H9 (cell line): ENCODE results near the gene SPTBN4. TPM values are rescaled to one million over a fixed set of nuclear protein-coding genes. Genes with fewer than 3 reads are reported as not detected.

Experiments
- DNase-seq: peaks from one replicate; pipeline ENCODE4 v3.0.0-alpha.2; 2017
- H2AFZ ChIP-seq: one replicate; pipeline ENCODE4 v1.6.1; 2013; ENCODE audit warnings: mild to moderate bottlenecking, low read length, control low read depth, moderate library complexity
- H2AK5ac ChIP-seq: 2 replicates; pipeline ENCODE4 v1.6.1; 2013; ENCODE audit warnings: low read length, control low read depth, mixed read lengths; ENCODE audit not compliant: insufficient read length
- H2BK120ac ChIP-seq: one replicate; pipeline ENCODE4 v1.6.1; 2013; ENCODE audit warnings: low read depth, mild to moderate bottlenecking, low read length, control low read depth, inconsistent platforms; ENCODE audit not compliant: poor library complexity, severe bottlenecking
- H2BK12ac ChIP-seq: 2 replicates; pipeline ENCODE4 v1.6.1; 2013; ENCODE audit warnings: low read length, control low read depth, mixed read lengths, low read depth; ENCODE audit not compliant: insufficient read length
- H2BK15ac ChIP-seq: 2 replicates; pipeline ENCODE4 v1.6.1; 2013; ENCODE audit warnings: low read depth, low read length, control low read depth
- H2BK20ac ChIP-seq: one replicate; pipeline ENCODE4 v1.6.1; 2013; ENCODE audit warnings: low read depth, mild to moderate bottlenecking, low read length, control low read depth, inconsistent platforms; ENCODE audit not compliant: poor library complexity, severe bottlenecking
- H2BK5ac ChIP-seq: 2 replicates; pipeline ENCODE4 v1.6.1; 2013; ENCODE audit warnings: low read length, control low read depth, mixed read lengths; ENCODE audit not compliant: insufficient read length
- H3K14ac ChIP-seq: 2 replicates; pipeline ENCODE4 v1.6.1; 2013; ENCODE audit warnings: low read length, control low read depth; ENCODE audit not compliant: insufficient read depth
- H3K18ac ChIP-seq: 2 replicates; pipeline ENCODE4 v1.6.1; 2013; ENCODE audit warnings: low read depth, mild to moderate bottlenecking, mixed read lengths, low read length, control low read depth; ENCODE audit not compliant: insufficient read length
- H3K23ac ChIP-seq: 2 replicates; pipeline ENCODE4 v1.6.1; 2013; ENCODE audit warnings: low read length, control low read depth, mixed read lengths, low read depth; ENCODE audit not compliant: insufficient read length
- H3K23me2 ChIP-seq: 2 replicates; pipeline ENCODE4 v1.6.1; 2013; ENCODE audit warnings: low read depth, mild to moderate bottlenecking, mixed read lengths, low read length, control low read depth; ENCODE audit not compliant: insufficient read length, poor library complexity, severe bottlenecking
- H3K27ac ChIP-seq: 2 replicates; pipeline ENCODE4 v1.5.1; 2013; ENCODE audit warnings: low read length, control low read depth, mixed read lengths, low read depth; ENCODE audit not compliant: insufficient read length
- H3K27me3 ChIP-seq: 2 replicates; pipeline ENCODE4 v1.6.1; 2013; ENCODE audit warnings: low read length, control low read depth, inconsistent platforms; ENCODE audit not compliant: insufficient read depth
- H3K4ac ChIP-seq: 2 replicates; pipeline ENCODE4 v1.6.1; 2013; ENCODE audit warnings: low read depth, mild to moderate bottlenecking, control low read depth, inconsistent platforms, low read length, moderate library complexity
- H3K4me1 ChIP-seq: 2 replicates; pipeline ENCODE4 v1.6.1; 2013; ENCODE audit warnings: low read length, control low read depth, inconsistent platforms; ENCODE audit not compliant: insufficient read depth
- H3K4me2 ChIP-seq: 2 replicates; pipeline ENCODE4 v1.6.1; 2013; ENCODE audit warnings: low read length, control low read depth, mixed read lengths; ENCODE audit not compliant: insufficient read length, insufficient read depth
- H3K56ac ChIP-seq: 2 replicates; pipeline ENCODE4 v1.6.1; 2013; ENCODE audit warnings: low read depth, mild to moderate bottlenecking, mixed read lengths, low read length, control low read depth; ENCODE audit not compliant: insufficient read length
- H3K79me1 ChIP-seq: 2 replicates; pipeline ENCODE4 v1.6.1; 2013; ENCODE audit warnings: low read depth, mild to moderate bottlenecking, moderate library complexity, low read length, control low read depth, inconsistent platforms; ENCODE audit not compliant: insufficient read depth, poor library complexity, severe bottlenecking
- H3K79me2 ChIP-seq: 2 replicates; pipeline ENCODE4 v1.6.1; 2013; ENCODE audit warnings: low read length, control low read depth, inconsistent platforms; ENCODE audit not compliant: insufficient read depth
- H3K9ac ChIP-seq: 2 replicates; pipeline ENCODE4 v1.6.1; 2013; ENCODE audit warnings: low read length, control low read depth, mixed read lengths; ENCODE audit not compliant: insufficient read length; ENCODE audit errors: extremely low read depth
- H3K9me3 ChIP-seq: one replicate; pipeline ENCODE4 v1.6.1; 2013; ENCODE audit warnings: low read depth, low read length, inconsistent platforms; ENCODE audit not compliant: control insufficient read depth
- H3T11ph ChIP-seq: one replicate; pipeline ENCODE4 v1.6.1; 2013; ENCODE audit warnings: mild to moderate bottlenecking, low read length, control low read depth, inconsistent platforms
- H4K20me1 ChIP-seq: one replicate; pipeline ENCODE4 v1.6.1; 2013; ENCODE audit not compliant: control insufficient read depth, insufficient read length, insufficient read depth
- H4K5ac ChIP-seq: 2 replicates; pipeline ENCODE4 v1.6.1; 2013; ENCODE audit warnings: low read depth, mild to moderate bottlenecking, mixed read lengths, low read length, control low read depth; ENCODE audit not compliant: insufficient read length
- H4K8ac ChIP-seq: replicated peaks from 2 replicates; pipeline ENCODE4 v1.6.1; 2013; ENCODE audit warnings: low read length, control low read depth, mixed read lengths, low read depth; ENCODE audit not compliant: insufficient read length
- H4K91ac ChIP-seq: 2 replicates; pipeline ENCODE4 v1.6.1; 2013; ENCODE audit warnings: low read depth, mild to moderate bottlenecking, moderate library complexity, mixed read lengths, low read length, control low read depth; ENCODE audit not compliant: insufficient read length
- H3K27ac Mint-ChIP-seq, 3 experiments: 2 replicates in 2 of 3; 3 replicates in 1 of 3; pipeline ENCODE4 v1.8.0; 2020 to 2021; ENCODE audit warnings: mixed read lengths in 3 of 3, mild to moderate bottlenecking in 1 of 3, moderate library complexity in 1 of 3
- H3K27me3 Mint-ChIP-seq: 2 replicates; pipeline ENCODE4 v1.8.0; 2021; ENCODE audit warnings: low read depth, mild to moderate bottlenecking, moderate library complexity, mixed read lengths
- H3K36me3 Mint-ChIP-seq, 3 experiments: 2 replicates in 2 of 3; 3 replicates in 1 of 3; pipeline ENCODE4 v1.8.0; 2020 to 2021; ENCODE audit warnings: low read depth in 3 of 3, mixed read lengths in 3 of 3; ENCODE audit not compliant: insufficient read depth in 1 of 3
- H3K4me1 Mint-ChIP-seq, 2 experiments: 2 replicates each; pipeline ENCODE4 v1.8.0; 2020; ENCODE audit warnings: mixed read lengths in 2 of 2
- H3K4me3 Mint-ChIP-seq, 2 experiments: 2 replicates in 1 of 2; 3 replicates in 1 of 2; pipeline ENCODE4 v1.8.0; 2020 to 2021; ENCODE audit warnings: mild to moderate bottlenecking in 2 of 2, mixed read lengths in 2 of 2, moderate library complexity in 1 of 2
- H3K9me3 Mint-ChIP-seq, 2 experiments: 2 replicates in 1 of 2; 3 replicates in 1 of 2; pipeline ENCODE4 v1.8.0; 2020; ENCODE audit warnings: mild to moderate bottlenecking in 2 of 2, mixed read lengths in 2 of 2, moderate library complexity in 1 of 2
- CTCF ChIP-seq: fragments of 200-600 bp; sonication (generic); conservative IDR thresholded peaks from 3 replicates; pipeline ENCODE4 v1.8.0; 2021; ENCODE audit warnings: antibody characterized with exemption, mild to moderate bottlenecking
- WGBS: extraction: QIAGEN DNeasy Blood & Tissue Kit; methylation state at CpG from one replicate; pipeline ENCODE4 v1.1.7; 2013; ENCODE audit warnings: missing lambda C conversion rate, low lambda C conversion rate, mixed read lengths; ENCODE audit not compliant: insufficient read length; ENCODE audit errors: extremely low coverage; 5-methylcytosine and 5-hydroxymethylcytosine counted together
- total RNA-seq: library from RNA; stranded (reverse); gene quantifications from 2 replicates; pipeline ENCODE4 v1.2.1, GENCODE V29; 2021

Gene SPTBN4
- total RNA-seq, 1 experiment from 2014 or later, result 2.9 TPM

DNA sequence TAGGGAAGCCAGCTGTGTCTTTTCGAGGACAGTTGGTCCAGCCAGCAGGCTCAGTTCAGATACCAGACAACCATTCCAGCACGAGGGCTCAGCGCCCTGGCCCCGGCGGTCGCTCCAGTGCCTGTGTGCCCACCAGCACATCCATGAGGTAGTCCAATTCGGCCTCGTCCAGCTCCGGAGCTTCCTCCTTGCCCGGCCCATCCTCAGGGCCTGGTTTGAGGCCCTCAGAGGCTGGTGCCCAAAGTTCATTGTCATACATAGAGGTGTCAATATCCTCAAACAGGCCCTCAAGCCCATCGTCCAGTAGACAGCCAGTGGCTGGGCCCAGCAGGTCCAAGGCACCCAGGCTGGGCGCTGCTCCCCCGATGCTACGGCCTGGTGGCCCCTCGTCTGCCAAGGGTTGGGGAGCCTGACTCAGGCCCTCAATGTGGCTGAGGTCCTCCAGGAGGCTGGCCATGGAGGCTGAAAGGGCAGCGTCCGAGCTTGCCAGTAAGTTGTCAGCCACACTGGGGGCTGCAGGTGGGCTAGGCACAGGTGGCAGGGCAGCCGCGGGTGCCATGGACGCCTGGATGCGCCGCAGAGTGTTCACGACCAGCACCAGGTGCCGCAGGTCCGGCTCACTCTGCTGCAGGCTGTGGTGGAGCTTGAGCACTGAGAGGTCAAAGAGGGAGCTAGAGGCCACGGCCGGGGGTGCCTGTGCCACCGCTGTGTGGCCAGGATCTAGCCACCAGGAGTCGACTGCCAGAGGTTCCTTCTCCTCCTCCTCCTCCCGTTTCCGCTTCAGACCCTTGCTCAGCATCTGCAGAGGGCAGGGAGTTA, 43.8 kb upstream of the SPTBN4 start:
- H3K79me2 ChIP-seq, result no peaks in the 10 kb centered on the region
- no peak for DNase-seq
- Mint-ChIP-seq H3K36me3 (peaks cover 0 to 5% (median 4%) of the 10 kb centered on the region in 3 experiments; a peak in 3 of 7 replicates), H3K9me3 (peaks cover 0 to 3% of the 10 kb centered on the region in 2 experiments; a peak in 1 of 5 replicates), H3K4me1 (peaks cover 19% of the 10 kb centered on the region in 2 experiments), H3K27me3 (peaks cover 2% of the 10 kb centered on the region), H3K27ac (no peak overlapping the region), H3K4me3 (no peak overlapping the region)
- no peak overlapping the region for H2BK20ac ChIP-seq
- H3K4me1 ChIP-seq, result no peaks in the 10 kb centered on the region; the same call in 1 of the 2 replicates
- H2BK120ac ChIP-seq, result no peak overlapping the region
- no peak overlapping the region for H2BK5ac ChIP-seq
- H4K5ac ChIP-seq, result no peak overlapping the region
- no peak overlapping the region for H2AFZ ChIP-seq
- no peak overlapping the region for H3K9ac ChIP-seq
- H3K79me1 ChIP-seq, result no peaks in the 10 kb centered on the region
- no peak overlapping the region for H3K27ac ChIP-seq
- no peak overlapping the region for H3K14ac ChIP-seq
- WGBS, result no CpG with 5 or more reads among the region's 31 CpGs
- no peak overlapping the region for H3K4ac ChIP-seq
- H3K23ac ChIP-seq, result no peak overlapping the region
- H3K9me3 ChIP-seq, result no peaks in the 10 kb centered on the region
- H2AK5ac ChIP-seq, result no peak overlapping the region
- no peak overlapping the region for H2BK12ac ChIP-seq
- no peak overlapping the region for H2BK15ac ChIP-seq
- no peak for TF ChIP-seq CTCF
- H3K27me3 ChIP-seq, result no peaks in the 10 kb centered on the region
- H3T11ph ChIP-seq, result no peak overlapping the region
- no peak overlapping the region for H3K56ac ChIP-seq
- no peak overlapping the region for H3K18ac ChIP-seq
- H4K20me1 ChIP-seq, result no peaks in the 10 kb centered on the region
- H4K91ac ChIP-seq, result no peak overlapping the region
- H3K4me2 ChIP-seq, result no peak overlapping the region
- no peak overlapping the region for H4K8ac ChIP-seq
- peaks cover 16% of the 10 kb centered on the region for H3K23me2 ChIP-seq
